ENCODE results near the gene TMEM184A. TPM values are rescaled to one million over a fixed set of nuclear protein-coding genes. Genes with fewer than 3 reads are reported as not detected.

TMEM184A gene
- total RNA-seq, 1 donor from 2014 or later: 6.6 TPM

DNA sequence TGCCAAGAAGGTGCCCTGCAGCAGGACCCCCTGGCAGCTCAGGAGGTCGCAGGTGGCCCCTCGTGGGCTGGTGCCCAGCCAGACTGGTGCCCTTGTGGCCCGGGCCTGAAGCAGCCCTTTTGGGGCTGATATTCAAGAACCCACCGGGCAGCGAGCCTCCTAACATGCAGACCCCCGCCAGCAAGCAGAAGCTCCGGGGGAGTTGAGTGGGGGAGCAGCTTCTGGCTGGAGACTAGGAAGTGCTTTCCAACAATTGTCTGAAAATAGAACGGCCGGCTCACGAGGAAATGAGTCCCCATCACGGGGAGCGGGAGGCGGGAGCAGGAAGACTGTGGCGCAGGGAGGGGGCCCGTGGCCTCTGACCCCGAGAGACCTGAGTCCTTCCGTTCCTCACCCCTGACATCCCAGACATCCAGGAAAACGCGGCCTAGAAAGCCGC, 42.3 kb downstream of the TMEM184A start:
- Mint-ChIP-seq H3K4me1 (ENCODE audit: unreplicated experiment) (no peaks in the 10 kb centered on the region), H3K36me3 (no peaks in the 10 kb centered on the region), H3K9me3 (no peaks in the 10 kb centered on the region), H3K27ac (no peak overlapping the region), H3K27me3 (no peaks in the 10 kb centered on the region), H3K4me3 (no peak overlapping the region)
- DNase-seq (ENCODE audit: extremely low spot score, unreplicated experiment): no peak
- TF ChIP-seq, protein P1, sequence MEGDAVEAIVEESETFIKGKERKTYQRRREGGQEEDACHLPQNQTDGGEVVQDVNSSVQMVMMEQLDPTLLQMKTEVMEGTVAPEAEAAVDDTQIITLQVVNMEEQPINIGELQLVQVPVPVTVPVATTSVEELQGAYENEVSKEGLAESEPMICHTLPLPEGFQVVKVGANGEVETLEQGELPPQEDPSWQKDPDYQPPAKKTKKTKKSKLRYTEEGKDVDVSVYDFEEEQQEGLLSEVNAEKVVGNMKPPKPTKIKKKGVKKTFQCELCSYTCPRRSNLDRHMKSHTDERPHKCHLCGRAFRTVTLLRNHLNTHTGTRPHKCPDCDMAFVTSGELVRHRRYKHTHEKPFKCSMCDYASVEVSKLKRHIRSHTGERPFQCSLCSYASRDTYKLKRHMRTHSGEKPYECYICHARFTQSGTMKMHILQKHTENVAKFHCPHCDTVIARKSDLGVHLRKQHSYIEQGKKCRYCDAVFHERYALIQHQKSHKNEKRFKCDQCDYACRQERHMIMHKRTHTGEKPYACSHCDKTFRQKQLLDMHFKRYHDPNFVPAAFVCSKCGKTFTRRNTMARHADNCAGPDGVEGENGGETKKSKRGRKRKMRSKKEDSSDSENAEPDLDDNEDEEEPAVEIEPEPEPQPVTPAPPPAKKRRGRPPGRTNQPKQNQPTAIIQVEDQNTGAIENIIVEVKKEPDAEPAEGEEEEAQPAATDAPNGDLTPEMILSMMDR (conservative IDR thresholded peaks at IDR 0.05): no peak

DNA sequence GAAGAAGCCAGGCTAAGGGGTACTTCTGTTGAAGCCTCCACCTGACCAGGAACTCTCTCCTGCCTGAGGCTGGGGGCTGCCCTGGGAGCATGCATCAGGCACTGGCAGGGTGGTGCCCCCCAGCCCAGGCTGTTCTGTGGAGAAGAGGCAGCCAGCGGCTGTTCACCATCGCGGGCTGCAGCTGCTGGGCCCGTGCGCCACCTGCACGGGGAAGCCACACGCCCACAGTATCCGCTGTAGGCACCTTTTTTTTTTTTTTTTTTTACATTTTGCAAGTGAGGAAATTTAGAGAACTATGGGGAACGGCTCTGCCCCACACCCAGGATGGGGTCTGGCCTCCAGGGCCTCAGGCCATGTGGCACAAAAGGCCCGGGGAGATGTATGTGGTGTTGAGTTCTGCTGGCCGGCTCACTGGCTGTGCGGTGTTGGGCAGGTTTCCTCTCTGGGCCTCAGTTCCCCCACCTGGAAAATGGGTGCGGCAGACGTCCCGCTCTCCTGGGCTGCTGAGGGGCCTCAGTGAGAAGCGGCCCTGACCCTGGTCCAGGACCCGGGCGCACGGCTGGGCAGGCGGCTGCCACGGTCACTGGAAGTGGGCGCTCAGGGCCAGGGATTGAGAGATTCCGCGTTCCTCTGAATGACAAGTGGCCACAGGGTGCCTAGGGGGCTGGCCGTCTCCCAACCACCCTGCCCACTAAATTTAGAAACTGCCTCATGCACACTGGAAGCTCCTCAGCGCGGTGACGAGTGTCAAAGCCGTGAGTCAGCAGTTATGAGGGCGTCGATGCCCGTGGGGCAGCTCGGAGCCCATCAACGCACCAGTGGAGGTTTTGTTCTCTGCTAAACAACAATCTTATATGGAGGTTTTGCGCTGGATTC, 43.0 kb downstream of the TMEM184A start:
- Mint-ChIP-seq H3K4me1 (ENCODE audit: unreplicated experiment) (no peaks in the 10 kb centered on the region), H3K4me3 (no peak overlapping the region), H3K9me3 (no peaks in the 10 kb centered on the region), H3K27me3 (no peaks in the 10 kb centered on the region), H3K36me3 (no peaks in the 10 kb centered on the region), H3K27ac (no peak overlapping the region)
- TF ChIP-seq, protein P1 (conservative IDR thresholded peaks at IDR 0.05): no peak
- no peak for DNase-seq (ENCODE audit: extremely low spot score, unreplicated experiment)

DNA sequence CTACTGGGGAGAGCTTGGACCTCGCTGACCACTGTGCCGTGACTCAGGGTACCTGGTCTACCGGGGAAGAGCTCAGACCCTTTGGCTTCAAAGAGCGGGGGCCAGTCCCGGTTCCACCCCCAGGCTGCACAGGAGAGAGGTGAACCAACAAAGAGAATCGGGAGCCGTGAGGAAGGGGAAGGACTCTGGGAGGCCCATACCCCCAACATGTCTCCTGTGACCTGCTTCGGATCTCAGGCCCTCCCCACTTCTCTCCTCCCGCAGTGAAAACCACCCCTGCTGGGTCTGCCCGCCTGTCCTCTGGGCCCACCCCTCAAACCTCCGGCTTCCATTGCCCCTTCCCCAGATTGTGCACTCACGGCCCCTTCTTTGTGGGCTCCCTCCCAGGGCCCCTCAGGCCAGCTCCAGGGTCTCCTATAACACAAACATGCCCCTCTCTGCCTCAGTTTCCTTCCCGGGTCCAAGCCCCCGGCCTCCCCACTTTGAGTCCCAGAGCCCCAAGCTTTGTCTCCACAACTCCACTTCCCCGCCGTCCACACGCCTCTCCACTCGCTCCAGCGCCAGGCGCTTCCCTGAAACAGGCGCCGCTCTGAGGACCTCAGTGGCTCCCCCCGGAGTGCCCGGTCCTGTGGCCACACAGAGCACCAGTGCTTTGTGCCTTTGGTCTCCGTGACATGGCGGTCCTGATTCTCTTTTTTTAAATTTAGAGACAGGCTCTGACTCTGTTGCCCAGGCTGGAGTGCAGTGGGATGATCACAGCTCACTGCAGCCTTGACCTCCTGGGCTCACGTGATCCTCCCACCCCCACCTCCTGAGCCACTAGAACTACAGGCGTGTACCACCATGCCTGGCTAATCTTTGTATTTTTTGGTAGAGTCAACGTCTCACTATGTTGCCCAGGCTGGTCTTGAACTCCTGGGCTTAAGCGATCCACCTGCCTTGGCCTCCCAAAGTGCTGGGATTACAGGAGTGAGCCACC, 44.3 kb downstream of the TMEM184A start:
- H3K27ac Mint-ChIP-seq: no peak overlapping the region
- no peaks in the 10 kb centered on the region for H3K9me3 Mint-ChIP-seq
- peaks cover 3% of the 10 kb centered on the region for H3K4me1 Mint-ChIP-seq (ENCODE audit: unreplicated experiment)
- TF ChIP-seq, protein P1 (conservative IDR thresholded peaks at IDR 0.05): no peak
- no peaks in the 10 kb centered on the region for H3K36me3 Mint-ChIP-seq
- no peak for DNase-seq (ENCODE audit: extremely low spot score, unreplicated experiment)
- H3K4me3 Mint-ChIP-seq: no peak overlapping the region
- H3K27me3 Mint-ChIP-seq: no peaks in the 10 kb centered on the region

DNA sequence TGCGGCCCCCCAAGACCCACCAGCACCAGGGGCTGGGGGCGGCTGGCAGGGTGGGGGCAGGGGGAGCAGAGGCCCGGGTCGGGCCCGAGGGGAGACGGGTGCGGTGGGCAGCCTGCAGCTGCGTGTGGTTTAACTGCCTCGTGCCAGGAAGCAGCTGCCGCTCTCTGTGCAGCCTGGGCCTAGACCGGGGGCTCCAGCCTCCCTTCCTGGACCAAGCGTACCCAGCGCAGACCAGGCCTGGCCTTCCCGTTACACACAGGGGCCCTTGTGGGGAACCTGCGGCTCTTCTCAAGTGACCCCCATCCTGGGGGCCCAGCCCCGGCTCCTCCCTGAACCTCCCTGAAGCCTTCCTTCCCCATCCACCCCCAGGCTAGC, 45.2 kb downstream of the TMEM184A start:
- no peaks in the 10 kb centered on the region for H3K27me3 Mint-ChIP-seq
- no peak overlapping the region for H3K4me3 Mint-ChIP-seq
- H3K4me1 Mint-ChIP-seq (ENCODE audit: unreplicated experiment): peaks cover 4% of the 10 kb centered on the region
- TF ChIP-seq, protein P1 (conservative IDR thresholded peaks at IDR 0.05): no peak
- H3K36me3 Mint-ChIP-seq: no peaks in the 10 kb centered on the region
- H3K27ac Mint-ChIP-seq: no peak overlapping the region
- H3K9me3 Mint-ChIP-seq: no peaks in the 10 kb centered on the region
- no peak for DNase-seq (ENCODE audit: extremely low spot score, unreplicated experiment)

DNA sequence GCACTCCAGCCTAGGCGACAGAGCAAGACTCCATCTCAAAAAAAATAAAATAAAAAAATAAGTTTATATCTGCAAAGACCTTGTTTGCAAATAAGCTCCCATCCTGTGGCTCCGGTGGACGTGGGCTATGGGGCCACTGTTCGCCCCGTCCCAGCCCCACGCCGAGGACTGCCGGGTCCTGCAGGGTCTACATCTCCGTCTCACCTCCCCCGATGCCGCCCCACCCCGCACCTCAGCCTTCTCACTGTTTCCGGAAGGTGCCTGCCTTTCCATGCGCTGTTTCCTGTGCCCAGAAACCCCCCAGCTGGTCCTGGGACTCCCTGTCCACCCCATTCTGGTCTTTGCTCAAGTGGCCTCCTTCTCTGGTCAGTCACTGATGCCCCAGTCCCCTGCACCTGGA, 46.8 kb downstream of the TMEM184A start:
- H3K4me1 Mint-ChIP-seq (ENCODE audit: unreplicated experiment): peaks cover 4% of the 10 kb centered on the region
- H3K9me3 Mint-ChIP-seq: no peaks in the 10 kb centered on the region
- H3K4me3 Mint-ChIP-seq: no peak overlapping the region
- no peaks in the 10 kb centered on the region for H3K36me3 Mint-ChIP-seq
- no peak for DNase-seq (ENCODE audit: extremely low spot score, unreplicated experiment)
- TF ChIP-seq, protein P1 (conservative IDR thresholded peaks at IDR 0.05): no peak
- H3K27ac Mint-ChIP-seq: no peak overlapping the region
- no peaks in the 10 kb centered on the region for H3K27me3 Mint-ChIP-seq

All from type B pancreatic cell (in vitro differentiated cells).